Skin of body (tissue), 2 donors: ENCODE measurements around the gene AATK. TPM values are rescaled to one million over a fixed set of nuclear protein-coding genes. Genes with fewer than 3 reads are reported as not detected.
"Not testable (repeated sequence)": the region's sequence is repeated elsewhere in the genome, so short reads cannot be mapped to it uniquely, and the experiment has no call there.

Experiments
- DNase-seq: peaks from one replicate; lab custom pipeline; 2025; lab: John Stamatoyannopoulos, UW
- total RNA-seq: library from RNA; depleted of rRNA; stranded (reverse); fragments of >200 nt; gene quantifications from one replicate; pipeline ENCODE4 v1.2.3, GENCODE V29; 2014

The AATK gene
- total RNA-seq, 1 donor from 2014 or later = 2.8 TPM

DNA sequence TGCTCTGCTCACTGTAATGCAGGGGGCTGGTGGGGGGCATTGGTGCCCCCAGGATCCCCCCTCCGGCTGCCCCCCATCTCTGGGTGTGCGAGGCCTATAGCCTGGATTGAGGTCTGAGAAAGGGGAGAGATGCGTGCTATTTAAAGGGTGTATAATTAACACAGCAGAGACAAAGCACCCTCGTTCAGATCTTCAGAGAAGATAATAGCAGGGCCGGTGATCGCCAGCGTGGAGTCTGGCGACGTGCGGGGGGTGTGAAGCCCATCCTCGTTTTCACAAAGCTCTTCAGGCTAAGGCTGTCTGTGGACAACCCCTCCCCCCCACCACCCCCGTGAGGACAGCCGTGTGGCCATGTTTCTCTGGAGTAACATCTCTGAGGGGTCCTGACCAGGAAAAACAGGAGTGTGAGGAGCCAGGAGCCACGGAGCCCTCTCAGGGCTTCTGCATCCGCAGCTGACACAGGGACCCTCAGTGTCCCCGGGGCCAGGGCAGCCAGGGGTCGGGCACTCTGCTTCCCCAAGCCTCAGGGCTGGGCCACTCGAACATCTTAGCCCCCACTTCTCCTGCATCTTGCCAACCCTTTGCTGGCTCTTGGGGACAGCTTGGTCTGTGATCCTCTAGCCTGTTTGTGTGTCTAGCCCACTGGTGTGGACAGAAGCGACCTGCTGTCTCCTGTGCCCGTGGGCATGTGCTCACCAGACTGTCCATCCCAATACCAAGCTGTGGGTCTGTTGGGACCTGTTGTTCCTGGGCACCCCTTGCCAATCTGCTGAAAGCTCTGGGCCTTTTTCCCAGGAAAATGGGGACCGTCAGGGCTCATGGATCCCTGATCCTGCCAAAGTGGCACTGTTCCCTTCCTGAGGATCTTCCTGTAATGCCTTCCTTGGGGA lies 72.2 kb downstream of the AATK start:
- DNase-seq = no peak

DNA sequence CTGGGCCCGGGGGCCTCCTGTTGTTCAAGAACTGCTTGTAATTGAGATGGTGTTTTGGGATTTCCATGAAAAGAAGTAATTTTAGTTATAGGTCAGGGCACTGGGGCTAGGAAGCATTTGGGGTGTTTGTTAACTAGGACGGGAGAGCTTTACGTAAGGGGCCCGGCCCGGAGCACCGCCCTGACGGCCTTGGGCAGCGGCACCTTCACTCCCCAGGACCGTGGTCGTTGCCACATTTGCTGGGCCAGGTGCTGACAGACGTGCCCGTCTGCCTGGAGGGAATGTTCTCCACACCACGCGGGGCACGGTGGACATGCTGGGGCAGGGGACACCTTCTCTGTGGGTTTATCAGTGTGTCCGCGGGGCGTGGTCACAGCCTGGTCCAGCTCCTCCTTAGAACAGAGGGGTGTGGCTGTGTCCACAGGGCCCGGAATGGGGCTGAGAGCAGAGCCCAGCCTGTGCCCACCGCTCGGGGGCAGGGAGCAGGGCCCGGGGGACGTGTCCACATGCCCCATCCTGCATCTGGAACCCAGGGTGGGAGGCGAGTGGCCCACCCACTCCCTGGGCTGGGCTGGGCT lies 73.4 kb downstream of the AATK start:
- DNase-seq = no peak

DNA sequence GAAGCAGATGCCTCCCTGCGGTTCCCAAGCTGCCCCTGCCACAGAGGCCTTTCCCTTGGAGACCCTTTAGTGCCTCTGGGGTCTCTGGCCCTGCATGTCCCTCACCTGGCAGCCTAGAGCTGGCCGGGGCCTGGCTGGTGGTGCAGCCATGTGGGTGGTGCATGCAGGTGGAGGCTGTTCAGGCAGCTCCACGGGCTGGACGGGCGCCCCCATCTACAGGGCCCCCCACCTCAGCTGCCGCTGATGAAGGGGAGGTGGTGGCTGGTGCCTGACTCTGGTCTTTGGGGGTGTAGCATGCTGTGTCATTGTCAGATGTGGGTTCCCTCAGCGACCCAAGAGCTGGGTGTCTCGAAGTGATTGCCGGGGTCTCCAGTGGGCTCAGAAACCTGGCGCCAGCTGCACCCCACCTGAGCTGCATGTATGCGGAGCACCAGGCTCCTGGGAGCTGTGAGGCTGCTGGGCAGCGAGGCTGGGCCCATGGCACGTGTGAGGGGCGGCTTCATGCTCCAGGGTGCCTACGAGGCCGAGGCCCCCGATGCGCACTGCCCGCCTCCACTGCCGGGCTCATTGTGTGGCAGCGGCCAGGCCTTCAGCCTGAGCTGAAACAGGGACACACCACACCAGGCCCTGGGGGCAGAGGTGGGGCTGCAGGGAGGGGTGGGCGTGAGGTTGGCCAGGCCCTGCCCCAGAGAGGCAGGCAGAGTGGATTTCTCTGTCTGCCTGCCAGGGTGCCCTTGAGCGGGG lies 74.1 kb downstream of the AATK start:
- DNase-seq = no peak

GRCh38 chr17:81091154-81091553 lies 74.9 kb downstream of the AATK start:
- DNase-seq = no peak

DNA sequence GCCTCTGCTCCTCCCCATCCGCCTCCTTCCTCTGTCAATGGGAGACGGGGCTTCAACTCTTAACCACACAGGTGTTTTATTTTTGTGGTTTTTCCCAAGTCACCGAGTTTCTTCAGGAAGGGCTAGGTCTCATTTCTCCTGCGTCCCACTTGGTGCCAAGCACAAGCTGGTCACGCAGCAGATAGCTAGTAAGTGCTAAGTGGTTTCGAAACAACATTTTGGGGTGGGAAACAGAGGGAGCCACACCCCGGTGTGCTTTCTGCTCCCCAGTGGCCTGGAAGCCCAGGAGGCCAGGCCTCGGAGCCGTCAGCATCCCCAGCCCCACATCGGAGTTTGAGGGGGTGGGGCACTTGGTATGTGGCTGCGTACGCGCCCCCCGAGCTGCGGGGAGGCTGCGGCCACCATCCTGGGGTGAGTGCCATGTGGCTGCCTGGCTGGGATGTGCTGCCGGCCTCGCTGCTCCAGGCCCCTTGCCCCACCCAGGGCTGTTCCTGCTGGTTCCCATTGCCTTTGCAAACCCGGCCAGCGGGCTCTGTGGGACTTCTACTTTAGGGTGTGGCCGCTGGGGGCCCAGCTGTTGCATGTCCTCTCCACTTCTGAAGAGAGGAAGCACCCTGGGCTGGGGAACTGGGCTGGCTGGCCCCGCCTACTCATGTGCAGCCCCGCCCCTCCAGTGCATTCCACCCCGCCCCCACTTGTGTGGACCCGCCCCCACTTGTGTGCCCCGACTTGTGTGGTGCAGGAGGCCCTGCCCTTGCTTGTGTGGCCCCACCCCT lies 75.5 kb downstream of the AATK start:
- DNase-seq = no peak

DNA sequence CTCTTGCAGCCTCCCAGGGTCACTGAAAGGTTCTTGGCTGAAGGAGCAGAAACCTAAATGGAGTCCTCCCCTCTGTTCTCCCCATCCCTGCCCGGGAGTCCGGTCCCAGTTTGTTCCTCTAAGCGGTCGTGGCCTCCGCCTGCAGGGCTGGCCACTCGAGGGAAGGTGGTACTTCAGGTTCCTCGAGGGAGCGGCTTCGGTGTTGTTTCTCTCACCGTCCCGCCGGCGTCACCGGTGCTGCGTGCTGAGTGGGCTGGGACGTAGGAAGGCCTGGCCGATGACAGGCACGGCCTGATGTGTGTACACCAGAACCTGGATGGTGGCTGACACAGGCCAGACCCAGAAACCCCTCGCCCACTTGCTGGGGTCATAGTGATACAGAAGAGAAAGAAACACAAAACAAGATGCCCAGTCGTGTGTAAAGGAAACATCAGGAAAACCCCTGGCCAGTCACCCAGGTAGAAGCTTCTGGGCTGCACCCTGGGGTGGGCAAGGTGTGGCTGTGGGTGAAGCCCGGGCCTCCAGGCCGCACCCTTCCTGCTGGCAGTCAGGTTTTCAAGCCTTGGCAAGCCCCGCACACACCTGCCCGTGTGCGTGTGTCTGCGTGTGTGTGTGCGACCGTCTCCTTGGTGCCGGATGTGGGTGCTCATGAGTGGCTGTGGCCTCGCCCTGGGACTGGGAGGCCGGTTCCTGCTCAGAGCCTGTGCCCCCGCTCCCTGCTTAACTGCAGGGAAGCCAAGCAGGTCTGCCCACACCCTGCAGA lies 79.1 kb downstream of the AATK start:
- DNase-seq = no peak

DNA sequence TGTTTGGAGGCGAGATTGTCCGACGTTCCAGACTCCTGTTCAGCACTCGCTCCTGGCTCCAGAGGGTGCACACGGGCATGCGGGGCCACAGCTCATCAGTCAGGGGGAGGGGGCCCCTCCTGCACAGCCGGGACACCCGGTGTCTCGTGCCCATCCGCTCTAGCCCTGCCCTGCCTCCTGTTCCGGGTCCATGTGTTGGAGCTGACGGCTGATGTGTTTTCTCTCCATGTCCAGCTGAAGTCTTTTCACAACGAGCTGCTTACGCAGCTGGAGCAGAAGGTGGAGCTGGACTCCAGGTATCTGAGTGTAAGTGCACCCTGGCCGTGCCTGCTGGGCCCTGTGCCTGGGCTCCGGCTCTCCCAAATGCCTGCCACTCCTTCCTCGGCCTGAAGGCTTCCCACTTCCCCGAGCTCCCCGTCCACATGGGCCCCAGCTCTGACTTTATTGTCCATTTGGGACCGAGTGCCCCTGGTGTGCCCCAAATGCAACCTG lies 80.6 kb downstream of the AATK start:
- no peak for DNase-seq

- DNase-seq = no peak
These were observed 81.2 kb downstream of the AATK start for GRCh38 chr17:81084680-81085419.

- no peak for DNase-seq
These were observed 82.8 kb downstream of the AATK start for GRCh38 chr17:81083125-81083765.

- DNase-seq = no peak
These were observed 83.6 kb downstream of the AATK start for GRCh38 chr17:81082177-81083073.

DNA sequence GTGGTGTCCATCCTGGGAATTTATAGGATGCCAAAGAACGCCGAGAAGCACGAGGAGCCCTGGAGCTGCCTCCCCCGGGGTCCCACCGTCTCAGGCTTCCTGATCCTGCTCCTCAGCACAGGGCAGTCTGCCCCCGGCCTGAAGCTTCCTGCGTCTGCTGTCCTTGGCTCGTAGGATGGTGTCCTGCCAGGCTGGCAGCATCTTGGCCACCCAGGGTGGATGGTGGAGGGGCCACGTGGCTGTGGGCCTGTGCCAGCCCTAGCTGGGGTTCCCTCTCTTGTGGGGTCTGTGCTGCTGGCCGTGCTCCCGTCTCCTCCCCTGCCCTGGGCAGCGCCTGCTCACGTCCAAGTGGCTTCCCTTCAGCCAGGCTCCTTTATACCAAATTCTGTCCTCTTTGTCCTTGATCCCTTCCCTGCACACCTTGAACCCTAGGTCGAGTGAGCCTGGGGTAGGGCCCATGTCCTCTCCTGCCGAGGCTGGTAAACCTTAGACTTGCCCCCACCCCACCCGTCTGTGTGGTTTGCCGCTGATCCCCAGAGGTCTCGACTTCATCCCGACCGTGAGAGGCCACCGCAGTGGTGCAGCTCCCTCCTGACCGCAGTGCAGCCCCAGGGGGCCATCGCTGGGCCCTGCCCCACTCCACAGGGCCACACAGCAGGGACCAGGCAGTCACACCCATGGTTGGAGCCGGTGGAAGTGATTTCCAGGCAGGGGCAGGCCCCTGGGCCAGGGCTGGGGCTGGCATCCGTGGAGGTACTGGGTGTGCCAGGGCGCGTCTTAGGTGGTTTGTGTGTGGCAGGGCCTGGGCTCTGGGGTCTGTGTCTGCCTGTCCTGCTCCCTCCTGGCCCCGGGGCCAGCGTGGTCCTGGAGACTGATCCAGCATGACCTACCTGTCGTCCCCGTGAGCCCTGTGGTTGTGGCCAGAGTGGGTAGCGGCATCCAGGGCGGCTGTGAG lies 84.5 kb downstream of the AATK start:
- no peak for DNase-seq

GRCh38 chr17:81080019-81080418 lies 86.0 kb downstream of the AATK start:
- no peak for DNase-seq

DNA sequence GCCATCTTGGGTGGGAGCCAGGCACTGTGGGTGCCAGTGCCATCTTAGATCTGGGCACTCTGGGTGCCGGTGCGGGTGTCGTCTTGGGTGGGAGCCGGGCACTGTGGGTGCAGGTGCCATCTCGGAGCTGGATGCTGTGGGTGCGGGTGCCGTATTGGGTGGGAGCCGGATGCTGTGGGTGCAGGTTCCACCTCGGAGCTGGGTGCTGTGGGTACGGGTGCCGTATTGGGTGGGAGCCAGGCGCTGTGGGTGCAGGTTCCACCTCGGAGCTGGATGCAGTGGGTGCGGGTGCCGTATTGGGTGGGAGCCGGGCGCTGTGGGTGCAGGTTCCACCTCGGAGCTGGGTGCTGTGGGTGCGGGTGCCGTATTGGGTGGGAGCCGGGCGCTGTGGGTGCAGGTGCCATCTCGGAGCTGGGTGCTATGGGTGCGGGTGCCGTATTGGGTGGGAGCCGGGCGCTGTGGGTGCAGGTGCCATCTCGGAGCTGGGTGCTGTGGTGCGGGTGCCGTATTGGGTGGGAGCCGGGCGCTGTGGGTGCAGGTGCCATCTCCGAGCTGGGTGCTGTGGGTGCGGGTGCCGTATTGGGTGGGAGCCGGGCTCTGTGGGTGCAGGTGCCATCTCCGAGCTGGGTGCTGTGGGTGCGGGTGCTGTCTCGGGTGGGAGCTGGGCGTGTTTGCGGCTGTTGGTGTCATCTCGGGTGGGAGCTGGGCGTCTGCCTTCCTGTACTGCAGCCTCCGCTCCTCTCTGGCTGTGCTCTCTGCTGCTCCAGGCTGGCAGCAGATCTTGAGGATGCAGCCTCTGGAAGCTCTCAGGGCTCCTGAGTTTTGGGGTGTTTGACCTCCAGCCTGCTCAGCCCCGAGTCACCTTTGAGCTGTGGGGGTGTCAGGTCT lies 87.8 kb downstream of the AATK start:
- not testable (repeated sequence) for DNase-seq

DNA sequence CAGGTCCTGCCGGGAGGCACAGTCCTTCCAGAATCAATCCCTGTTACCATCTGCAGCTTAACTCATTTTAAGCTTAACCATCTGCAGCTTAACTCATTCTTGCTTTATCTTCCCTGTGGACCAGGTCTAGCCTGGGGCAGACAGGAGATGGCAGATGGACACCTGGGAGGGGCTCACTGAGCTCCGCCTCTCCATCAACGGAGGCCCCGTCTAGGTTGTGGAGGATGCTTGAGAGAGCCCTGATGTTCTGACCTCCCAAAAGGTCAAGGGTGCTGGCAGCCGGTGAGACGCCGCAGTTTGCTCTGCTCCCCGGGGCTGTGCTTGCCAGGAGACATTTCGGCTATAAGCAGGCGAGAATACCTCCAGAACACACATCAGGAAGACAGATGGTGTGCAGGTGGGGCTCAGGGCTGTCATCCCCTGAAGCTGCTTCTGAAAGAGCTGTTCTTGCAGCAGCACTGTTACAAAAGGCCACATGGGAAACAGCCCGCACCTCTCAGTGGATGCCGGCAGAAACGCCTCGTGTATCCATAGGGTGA lies 89.8 kb downstream of the AATK start:
- DNase-seq = no peak

- no peak for DNase-seq
These were observed 90.7 kb downstream of the AATK start for GRCh38 chr17:81075307-81075706.

GRCh38 chr17:81074875-81075274 lies 91.1 kb downstream of the AATK start:
- no peak for DNase-seq
